Stimulated activated CD8-positive, alpha-beta memory T cell treated with anti-CD3 and anti-CD28 coated beads, Interleukin-12 subunit alpha, Interleukin-12 subunit beta, amount 100 ng/mL, for 24 hours (primary cell): ENCODE results near the gene KLK11.

ENCODE experiments used
- DNase-seq: peaks from one replicate; pipeline ENCODE4 v3.0.0-alpha.2; 2020; ENCODE audit errors: extremely low read depth

KLK11 gene

DNA sequence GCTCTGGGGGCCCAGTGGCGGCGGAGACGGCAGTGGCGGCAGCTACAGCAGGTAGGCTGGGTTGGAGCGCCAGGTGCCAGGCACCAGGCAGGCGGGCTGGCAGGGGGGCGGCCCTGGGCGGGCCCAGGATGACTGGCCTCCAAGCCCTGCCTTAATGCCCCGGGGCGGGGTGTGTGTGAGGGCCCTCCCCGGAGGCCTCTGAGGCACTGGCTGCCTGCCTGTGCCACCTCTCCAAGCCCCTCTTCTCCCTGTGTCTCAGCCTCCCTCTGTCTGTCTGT lies at the start of gene KLK11:
Gene KLK11 (minus strand): TSS at position 63 of the 278 bp plus-strand sequence. CDS start 985 bp downstream, outside the sequence.
- no peak for DNase-seq

GRCh38 chr19:51075998-51076397 lies 49.6 kb upstream of the KLK11 start:
- DNase-seq, result no peak

- no peak for DNase-seq
These were observed 44.6 kb upstream of the KLK11 start for GRCh38 chr19:51071095-51071405.

DNA sequence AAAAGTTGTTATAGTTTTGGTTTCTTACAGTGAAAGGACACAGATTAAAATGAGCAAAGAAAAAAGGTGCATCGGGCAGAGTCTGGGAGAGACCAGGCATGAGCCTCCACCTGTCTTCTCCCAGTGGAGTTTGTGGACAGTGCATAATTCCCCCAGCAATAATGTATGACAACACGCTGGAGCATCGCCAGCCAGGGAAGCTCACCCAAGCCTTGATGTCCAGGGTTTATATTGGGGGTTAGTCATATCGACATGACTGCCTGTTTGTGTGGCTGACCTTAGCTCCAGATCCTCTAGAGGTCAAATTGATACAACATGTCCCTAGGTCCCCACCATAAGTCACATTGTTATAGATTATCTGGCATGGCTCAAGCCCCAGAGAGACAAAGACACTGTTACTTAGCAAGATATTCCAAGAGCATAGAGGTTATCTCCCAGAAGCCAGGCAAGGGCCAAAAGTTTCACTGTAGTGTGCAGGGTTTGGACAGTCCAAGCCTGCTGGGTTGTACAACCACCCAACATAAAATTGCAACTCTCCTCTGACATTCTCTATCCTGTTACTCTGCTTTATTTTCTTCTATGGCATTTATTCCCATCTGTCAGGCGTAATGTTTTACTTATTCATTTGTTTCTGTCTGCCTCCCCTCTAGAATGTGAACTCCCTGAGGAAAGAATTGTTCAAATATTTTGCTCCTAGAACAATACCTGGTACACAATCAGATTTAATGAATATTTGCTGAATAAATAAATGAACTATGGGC lies 44.1 kb upstream of the KLK11 start:
- DNase-seq, result no peak

- DNase-seq, result no peak
These were observed 40.2 kb upstream of the KLK11 start for GRCh38 chr19:51066393-51067186.

- no peak for DNase-seq
These were observed 39.0 kb upstream of the KLK11 start for GRCh38 chr19:51065221-51065960.

DNA sequence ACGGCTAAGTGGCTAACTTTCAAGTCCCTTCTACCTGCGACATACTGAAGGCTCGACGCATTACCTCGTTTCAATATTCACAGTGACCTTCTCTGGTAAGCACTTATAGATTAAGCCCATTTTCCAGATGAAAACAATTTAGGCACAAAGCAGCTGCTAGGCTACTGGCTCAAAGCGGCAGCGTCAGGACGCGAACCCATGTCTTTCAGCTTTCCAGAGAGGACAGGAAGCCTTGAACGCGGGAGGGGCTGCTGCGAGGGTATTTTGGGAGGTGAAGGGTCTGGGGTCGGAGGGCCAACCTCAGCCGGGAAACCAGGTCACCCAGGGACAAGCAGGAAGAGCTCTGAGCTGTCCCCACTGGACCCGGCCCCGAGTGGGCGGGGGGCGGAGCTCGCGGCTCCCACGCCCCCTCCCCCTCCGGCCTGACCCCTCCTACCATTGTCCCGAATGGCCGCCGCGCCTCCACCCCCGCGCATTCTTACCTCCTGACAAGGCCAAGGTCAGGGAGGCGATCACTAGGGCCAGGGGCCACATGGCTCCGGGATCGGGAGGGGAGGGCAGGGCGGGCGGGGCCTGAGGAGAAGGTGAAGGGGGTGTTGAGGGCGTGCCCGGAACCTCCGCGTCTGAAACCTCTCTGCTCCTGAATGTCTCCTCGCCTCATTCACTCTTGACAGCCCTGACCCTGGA lies 38.3 kb upstream of the KLK11 start, which contains the start of gene KLK13:
Gene KLK13 (minus strand): TSS at position 559 of the 687 bp plus-strand sequence. CDS start 25 bp downstream, at position 534.
- no peak for DNase-seq

DNA sequence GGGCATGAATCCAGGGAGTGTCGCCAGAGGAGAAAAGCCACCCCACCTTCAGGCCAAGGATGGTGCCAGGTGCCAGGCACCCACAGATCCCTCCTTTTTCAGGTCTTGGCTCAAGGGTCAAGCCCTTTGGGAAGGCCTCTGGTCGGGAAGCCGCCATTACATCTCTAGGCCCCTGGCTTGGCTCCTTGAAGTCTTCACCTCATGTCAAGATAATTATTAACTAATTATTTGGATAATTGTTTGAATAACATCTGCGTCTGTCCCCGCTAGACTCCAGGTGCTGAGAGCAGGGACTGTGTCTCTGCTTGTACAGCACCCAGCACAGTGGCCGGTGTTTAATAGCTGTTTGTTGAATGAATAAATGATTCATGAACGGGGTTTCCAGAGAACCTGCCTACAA lies 37.2 kb upstream of the KLK11 start:
- no peak for DNase-seq

- no peak for DNase-seq
These were observed 34.6 kb upstream of the KLK11 start for GRCh38 chr19:51060973-51061372.

- DNase-seq, result no peak
These were observed 33.9 kb upstream of the KLK11 start for GRCh38 chr19:51060336-51060735.

GRCh38 chr19:51059715-51060114 lies 33.3 kb upstream of the KLK11 start:
- no peak for DNase-seq

DNA sequence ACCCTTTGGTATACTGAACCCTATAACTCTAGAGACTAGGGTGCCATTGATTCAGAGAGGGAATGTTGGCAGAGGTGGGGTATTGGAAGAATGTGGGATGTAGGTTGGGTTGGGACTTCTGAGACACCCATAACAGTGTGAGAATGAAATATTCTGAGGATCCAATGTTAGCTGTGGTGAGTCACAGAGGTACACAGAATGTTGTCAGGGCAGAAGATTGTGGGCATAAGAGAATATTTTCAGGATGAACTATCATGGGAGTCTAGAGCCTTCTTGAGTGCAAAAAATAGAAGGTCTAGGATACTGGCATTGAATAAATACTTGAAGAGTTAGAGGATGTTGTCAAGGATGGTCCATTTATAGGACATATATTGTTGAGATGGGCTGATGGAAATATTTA lies 29.4 kb upstream of the KLK11 start:
- DNase-seq, result no peak

GRCh38 chr19:51047031-51047335 lies 20.6 kb upstream of the KLK11 start:
- DNase-seq, result no peak

DNA sequence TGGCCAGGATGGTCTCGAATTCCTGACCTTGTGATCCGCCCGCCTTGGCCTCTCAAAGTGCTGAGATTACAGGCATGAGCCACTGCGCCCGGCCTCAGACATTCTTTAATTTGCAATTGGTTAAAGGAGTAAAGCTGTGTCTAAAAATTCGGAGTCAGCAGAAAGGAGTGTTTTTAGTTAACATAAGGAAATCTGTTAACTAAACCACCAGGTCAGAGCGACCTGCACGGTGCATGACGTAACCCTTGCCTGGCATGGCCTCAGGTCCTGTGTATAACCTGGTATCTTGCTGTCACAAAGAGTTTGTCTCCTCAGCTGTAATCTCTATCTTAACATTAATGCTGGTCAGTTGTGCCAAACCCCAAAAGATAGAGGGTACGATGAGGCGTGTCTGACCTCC lies 17.9 kb upstream of the KLK11 start:
- no peak for DNase-seq

DNA sequence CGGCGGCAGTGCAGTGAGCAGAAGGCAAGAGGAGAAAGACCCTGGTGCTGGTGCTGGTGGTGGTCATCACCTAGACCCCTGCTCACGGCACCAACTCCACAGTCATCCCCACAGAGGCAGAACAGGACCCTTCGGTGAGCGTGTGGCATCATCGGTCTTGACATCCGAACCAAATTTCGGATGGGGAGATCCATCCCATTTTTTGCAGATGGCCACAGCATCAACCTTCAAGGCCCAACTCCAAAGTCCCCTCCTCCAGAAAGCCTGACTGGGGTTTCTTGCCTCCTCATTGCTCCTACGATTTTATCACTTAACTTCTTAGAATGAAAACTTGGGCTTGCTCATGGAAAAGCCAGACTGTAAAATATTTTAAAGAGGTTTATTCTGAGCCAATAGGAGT lies 17.1 kb upstream of the KLK11 start:
- no peak for DNase-seq

GRCh38 chr19:51040151-51040550 lies 13.7 kb upstream of the KLK11 start:
- DNase-seq, result no peak

DNA sequence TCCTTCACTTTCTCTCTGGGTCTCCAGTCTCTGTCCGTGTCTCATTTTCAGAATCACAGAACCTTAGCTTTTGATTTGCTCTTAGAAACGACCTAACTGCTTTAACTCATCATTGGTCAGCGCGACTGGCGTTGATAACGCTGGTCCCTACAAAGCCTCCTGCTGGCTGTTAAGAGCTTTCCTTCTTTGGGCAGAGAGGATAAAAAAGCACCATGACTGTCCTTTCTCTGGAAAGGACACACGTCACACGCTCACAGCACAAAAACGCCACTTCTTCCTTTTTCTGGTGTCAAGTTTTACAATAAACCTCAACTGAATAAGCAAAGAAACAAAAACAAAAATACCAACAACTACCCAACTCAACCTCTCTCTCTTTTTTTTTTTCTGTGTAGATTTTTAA lies 10.1 kb upstream of the KLK11 start:
- no peak for DNase-seq

GRCh38 chr19:51034704-51035103 lies 8.3 kb upstream of the KLK11 start, which contains the start of gene KLK12:
Gene KLK12 (minus strand): TSS chr19:51035002. CDS start chr19:51034621, 381 bp downstream.
- no peak for DNase-seq

- DNase-seq, result no peak
These were observed 5.4 kb upstream of the KLK11 start for GRCh38 chr19:51031880-51032225.

DNA sequence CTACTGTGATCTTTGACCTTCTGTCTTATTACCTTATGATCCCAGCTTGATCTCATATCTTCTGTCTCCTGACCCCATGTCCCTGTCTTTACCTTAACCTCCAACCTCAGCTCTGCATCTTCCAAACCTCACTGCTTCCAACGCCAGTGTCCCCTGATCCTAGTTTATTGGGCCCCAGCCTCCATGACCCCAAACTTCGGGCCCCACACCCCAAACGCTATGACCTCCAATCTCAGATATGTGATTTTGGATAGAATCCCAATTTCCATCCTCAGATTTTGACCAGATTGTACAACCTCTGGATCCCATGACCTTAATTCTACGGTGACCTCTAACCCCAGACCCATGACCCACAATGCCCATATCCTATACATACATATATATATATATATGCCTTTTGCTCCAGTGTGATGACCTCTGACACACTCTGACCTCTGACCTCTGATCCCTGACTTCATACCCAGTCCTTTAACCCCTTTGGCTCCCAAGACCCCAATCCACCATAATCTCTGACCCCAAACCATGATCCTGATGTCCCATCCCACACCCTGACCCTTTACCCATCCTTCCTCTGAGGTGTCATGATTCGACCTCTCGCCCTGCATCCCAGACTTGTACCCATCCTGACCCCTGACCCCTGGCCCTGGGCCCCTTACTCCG lies 4.9 kb upstream of the KLK11 start:
- DNase-seq, result no peak

DNA sequence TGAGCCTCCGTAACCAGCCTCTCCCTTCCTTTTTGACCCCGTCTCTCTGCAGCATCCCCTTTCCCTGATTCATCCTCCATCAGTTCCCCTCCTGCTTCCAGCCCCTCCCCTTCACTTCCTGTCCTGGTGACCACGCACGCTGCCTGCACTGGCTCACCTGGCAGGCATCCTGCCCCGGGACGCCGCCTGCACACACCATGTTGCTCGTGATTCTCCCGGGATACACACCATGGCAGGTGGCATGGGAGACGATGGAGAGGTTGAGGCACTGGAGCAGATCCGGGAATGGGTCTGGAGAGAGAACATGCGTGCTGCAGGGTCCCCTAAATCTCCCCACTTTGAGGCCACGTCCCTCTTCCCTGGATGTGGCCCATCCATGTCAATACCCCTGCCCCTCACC lies 4.2 kb upstream of the KLK11 start:
- no peak for DNase-seq

GRCh38 chr19:51029718-51030117 lies 3.3 kb upstream of the KLK11 start:
- no peak for DNase-seq
